HG03521 (cell line): ENCODE results near the gene NUDCD3.
"Not testable (repeated sequence)": the region's sequence is repeated elsewhere in the genome, so short reads cannot be mapped to it uniquely, and the experiment has no call there.

Experiments
- ATAC-seq: cut with Tn5 transposase; IDR thresholded peaks from one replicate; pipeline ENCODE4 v1.9.1; 2021; ENCODE audit warnings: mild to moderate bottlenecking, moderate library complexity; ENCODE audit not compliant: unreplicated experiment

NUDCD3 gene

DNA sequence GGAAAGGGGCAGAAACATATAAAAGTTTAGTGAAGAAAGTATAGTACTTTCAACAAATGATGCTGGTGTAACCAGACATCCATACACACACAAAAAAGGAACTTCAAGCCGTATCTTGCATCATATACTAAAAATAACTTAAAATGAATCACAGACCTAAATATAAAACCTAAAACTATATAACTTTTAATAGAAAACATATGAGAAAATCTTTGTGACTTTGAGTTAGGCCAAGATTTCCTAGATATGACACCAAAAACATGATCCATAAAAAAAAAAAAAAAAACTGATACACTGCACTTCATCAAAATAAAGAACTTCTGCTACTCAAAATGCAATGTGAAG, 40.9 kb downstream of the NUDCD3 start:
- ATAC-seq, result no peak

DNA sequence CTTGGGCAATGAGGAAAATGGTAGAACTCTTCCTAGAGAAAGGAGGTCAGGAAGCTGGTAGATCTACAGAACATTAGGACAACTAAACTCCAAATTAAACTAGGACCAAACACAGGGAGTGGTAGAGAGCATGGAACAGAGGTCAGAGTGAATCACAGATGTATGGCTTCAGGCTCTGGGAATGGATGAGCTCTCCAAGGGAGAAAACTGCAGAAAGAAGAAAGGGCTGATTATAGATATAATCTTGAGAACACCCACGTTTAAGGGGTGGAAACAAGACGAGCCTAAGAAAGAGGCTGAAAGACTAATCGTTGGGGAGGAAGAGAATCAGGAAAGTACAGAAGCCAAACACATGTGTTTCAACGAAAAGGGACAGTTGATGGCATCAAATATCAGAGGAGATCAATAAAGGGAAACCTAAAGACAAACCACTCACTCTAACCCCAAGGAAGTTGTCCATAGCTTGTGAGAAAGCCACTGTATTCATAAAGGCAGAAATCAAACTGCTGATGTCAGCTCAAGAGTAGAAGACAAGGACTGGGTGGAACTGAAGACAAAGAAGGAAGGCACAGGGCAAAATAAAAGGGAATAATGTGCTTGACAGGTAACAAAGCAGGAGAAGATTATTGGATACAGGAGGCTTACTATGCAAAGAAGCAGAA, 41.4 kb downstream of the NUDCD3 start:
- no peak for ATAC-seq

DNA sequence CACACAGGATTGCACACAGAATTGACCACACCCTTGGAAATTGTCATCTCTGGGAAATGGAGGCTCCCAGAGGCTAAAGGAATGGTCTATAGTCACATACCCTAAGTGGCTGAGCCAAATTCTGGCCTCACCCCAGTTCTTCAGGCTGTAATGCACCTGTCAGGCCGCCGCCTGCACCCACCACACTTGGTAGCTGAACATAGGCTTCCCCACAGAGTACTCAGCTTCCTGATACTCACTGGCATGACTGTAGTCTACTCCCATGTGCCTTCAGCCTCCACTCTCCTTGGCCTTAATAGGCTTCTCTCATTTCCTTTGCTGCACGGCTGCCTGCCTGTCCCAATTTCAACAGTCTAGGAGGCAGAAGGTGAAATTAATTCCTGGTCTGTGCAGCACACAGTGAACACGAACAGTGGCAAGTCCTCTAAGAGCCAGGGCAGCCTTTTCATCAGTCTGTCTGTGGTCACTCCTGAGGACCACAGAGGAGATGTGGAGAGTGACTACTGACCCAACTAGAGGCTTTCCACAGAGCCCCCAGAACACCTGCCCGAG, 42.5 kb downstream of the NUDCD3 start:
- ATAC-seq, result no peak

DNA sequence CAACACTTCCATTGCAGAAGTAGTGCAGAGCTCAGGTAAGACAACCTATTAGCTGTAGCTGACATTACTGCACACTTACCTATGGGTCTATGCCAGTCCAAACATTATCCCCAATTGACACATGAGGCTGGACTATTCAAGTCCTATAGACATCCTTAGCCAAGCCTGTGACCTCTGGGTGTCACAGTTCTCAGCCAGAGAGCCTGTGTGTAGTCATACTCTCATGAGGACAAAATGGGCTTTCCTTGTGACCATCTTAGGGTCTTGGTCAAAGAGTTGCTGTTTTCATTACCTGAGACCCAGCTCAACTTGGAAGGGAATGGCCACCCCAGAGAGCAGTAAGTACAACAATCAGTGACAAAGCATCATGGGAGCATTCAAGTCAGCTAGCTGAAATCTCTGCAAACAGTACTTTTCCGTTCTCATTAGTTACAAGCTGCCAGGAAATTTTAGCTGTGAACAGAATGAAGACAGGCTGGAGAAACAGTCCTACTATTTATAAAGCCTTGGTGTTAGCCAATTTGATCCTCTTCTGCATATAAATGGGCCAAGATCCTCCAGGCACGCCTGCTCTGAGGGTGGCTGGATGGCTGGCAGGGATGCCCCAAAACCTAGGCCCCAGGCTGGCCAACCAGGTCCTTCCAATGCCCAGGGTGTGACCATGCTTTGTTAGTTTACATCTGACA, 44.3 kb downstream of the NUDCD3 start:
- ATAC-seq, result no peak

DNA sequence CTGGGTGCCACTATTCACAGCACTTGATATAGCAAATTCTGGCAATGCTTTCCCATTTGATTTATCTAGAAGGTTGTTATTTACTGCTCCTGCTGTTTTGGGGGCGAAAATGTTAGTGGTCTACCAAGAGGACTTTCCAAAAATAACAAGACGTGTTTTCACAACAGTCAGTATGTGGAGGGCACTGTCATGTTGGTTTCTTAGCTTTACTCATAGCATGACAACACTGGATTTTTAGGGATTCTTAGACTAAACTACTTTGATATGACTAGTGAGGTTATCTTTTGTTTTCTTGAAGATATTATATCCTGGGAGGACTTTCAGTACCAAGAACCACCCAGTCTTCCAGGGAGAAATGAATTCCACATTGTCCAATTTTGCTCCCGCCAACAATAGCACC, 49.4 kb downstream of the NUDCD3 start:
- ATAC-seq, result no peak

DNA sequence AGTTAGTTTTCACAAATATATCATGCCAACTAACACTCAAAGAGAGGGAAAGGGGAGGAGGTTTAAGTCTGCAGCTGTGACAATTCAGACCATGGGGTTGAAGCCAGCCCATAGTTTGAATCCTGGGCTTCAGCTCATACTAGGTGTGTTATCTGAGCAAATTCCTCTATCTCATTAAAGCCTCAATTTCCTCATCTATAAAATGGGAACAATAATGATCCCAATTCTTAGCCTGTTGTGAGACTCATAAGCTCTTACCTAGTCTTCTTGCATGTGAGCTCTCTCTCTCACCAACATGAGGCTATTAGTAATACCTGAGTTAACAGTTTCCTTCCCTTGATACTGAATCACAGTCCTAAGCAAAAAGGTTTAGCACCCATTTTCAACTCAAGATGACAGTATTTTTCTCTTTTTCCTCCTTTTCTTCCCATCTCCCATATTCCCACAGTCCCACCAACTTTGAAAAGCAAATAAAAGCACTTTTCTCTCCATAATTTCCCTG, 49.8 kb downstream of the NUDCD3 start:
- no peak for ATAC-seq

DNA sequence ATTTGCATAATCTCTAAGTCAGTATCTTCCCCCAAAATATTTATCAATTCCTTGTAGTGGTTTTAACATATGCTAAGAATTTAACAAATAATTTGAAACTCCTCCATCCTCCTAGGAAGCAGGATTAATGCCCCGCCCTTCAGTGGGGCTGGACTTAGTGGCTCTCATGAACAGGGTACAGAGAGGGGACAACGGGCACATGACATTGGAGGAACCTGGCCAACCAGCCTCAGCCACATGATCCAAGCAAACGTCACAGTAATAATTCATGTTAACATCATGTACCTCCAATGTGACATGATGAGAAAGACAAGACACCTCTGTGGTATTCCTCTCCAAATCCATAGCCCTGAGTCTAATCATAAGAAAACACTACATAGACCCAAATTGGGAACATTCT, 50.5 kb downstream of the NUDCD3 start:
- no peak for ATAC-seq

DNA sequence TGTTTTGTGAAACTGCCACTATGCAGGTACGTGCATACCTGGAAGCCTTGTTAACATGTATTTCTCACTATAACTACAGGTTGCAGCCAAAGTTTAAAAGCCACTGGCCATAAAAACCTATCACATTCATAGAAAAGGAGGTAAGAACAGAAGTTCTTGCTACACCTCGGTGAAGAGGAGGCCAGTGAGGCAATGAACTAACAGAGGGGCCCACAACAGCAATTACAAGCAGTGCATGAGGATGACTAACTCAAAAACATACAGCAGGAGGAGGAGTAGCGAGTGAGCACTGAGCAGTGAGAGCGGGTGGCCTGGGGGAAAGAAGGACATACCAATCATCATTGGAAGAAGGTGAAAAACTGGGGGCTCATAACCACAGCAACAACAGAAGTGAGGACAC, 51.6 kb downstream of the NUDCD3 start:
- no peak for ATAC-seq

DNA sequence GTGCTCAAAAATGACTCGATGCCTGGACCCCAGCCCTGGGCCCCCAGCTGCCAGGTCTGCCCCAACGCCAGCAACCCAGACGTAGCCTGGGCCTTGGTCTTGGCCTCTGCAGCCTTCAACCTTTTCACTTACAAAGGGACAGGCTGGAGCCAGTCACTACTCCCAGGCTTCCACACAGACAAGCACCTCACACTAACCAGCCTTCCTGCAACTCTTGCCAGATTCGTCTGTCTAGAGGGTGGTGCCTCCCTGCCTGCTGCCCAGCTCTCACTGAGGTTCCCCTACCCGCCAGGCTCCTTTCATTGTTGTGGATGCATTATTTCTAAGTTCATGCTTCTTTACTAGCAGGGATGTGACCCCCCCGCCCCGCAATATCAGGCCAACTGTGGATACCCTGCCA, 56.3 kb downstream of the NUDCD3 start:
- no peak for ATAC-seq

DNA sequence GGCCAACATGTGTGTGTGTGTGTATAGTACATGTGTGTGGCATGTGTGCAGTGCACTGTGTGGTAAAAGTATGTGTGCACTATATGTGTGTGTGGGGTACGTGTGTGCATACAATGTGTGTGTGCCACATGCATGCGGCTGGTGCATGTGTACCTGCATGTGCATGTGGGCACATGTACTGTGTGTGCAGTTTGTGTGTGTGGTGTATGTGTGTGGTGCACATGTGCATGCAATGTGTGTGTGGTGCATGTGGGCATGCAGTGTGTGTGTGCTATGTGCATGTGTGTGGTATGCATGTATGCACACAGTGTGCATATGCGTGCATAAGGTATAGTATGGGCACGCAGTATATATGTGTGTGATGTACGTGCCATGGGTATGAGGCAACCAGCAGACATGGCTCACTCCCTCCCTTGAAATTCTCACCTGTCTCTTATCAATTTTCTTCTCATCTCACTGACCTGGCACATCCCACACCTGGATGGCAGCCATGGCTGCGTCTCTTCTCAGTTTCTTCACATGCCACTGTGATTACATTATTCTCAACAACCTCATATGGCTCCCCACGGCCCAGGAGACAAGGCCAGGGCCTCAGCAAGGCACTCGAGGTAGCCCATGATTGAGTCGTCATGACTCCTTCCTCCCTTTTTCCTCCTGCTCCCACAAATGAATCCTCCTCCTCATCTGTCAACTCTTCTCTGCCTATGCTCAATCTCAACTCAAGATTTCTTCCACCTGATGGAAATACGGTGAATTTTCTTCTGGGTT, 57.0 kb downstream of the NUDCD3 start:
- no peak for ATAC-seq

DNA sequence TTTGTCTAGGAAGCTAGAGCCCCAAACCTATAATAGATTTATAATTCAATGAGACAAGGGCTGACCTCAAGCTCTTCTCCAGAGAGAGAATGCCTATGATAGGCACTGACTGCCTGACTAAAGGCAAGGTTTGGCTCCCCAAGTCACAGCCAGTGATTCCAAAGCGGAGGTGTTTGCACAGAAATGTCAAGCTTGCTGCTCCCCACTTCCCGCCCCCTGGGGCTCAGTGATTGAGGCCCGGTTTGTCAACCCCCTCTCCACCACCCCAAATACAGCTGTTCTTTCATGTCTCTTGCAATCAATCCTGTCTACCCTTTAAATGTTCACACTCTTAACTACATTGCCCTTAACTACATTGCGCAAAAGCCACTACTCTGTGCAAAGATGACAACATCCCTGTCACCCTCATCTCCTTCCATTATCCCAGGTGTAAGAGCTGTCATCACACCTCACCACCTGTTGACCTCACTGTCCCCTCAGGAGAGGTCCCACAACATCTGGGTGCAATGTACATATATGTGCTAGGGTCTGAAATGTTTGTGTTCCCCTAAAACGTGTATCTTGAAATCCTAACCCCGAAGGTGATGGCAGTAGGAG, 58.0 kb downstream of the NUDCD3 start:
- no peak for ATAC-seq

DNA sequence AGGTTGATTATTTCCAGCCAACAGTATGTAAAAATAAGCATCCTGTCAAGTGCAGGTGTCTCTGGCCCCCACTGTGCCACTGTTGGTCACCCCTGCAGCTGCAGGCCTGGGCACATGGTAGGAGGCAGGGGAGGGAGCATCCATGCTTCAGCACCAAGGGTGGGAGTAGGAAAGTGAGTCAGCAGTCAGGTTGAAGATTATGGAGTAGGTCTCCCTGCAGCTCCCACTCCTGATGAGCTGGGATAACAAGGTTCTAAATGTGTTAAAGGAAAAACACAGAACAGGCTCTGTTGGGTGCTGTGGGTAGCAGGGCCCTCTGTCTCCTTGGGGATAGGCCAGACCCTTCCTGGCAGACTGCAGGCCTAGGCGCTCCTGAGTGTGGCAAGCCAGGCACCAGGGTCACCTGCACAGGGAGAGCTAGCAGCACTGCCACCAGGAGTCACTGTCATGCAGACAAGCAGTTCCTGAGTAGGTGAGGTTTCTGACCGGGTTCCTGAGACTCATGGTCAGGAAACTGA, 59.3 kb downstream of the NUDCD3 start:
- peak; percentile 65 for ATAC-seq

DNA sequence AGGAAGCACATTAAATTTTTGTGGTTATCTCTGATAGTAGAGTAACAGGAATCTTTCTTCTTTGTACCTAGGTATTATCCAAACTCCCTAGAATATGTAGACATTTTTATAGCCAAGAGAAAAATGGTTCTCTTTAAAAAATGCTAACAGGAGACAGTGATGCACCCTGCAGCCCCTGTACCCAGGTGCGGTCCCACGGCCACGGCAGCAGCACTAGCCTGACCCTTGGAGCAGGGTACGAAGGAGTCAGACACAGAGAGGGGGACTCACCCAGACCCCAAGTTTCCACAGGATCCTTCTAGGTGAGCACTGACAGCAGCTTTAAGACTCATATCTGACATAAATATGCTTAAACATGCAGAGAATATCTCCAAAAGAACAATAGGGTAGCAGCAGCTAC, 60.4 kb downstream of the NUDCD3 start:
- no peak for ATAC-seq

DNA sequence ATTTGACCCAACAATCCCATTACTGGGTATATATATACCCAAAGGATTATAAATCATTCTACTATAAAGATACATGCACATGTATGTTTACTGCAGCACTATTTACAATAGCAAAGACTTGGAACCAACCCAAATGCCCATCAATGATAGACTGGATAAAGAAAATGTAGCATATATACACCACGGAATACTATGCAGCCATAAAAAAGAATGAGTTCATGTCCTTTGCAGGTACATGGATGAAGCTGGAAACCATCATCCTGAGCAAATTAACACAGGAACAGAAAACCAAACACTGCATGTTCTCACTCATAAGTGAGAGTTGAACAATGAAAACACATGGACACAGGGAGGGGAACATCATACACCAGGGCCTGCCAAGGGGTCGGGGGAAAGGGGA, 65.7 kb downstream of the NUDCD3 start:
- ATAC-seq, result not testable (repeated sequence)

DNA sequence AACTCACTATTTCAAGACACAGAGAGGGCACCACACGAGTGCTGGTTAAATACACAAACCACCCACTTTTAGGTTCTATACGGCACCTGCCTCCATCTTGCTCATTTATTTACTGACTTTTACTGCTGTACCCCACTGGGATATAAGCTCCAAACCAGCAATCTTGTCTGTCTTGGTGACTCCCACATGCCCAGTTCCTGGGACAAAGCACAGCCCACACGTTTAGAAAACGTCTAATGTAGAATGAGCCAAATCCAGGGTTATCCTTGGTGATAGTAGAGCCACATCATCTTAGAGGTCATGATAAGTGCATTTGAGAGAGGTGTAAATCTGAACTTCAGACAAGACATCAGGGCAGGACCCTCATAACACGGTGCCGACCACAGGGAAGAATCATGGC, 73.5 kb downstream of the NUDCD3 start:
- ATAC-seq, result no peak

DNA sequence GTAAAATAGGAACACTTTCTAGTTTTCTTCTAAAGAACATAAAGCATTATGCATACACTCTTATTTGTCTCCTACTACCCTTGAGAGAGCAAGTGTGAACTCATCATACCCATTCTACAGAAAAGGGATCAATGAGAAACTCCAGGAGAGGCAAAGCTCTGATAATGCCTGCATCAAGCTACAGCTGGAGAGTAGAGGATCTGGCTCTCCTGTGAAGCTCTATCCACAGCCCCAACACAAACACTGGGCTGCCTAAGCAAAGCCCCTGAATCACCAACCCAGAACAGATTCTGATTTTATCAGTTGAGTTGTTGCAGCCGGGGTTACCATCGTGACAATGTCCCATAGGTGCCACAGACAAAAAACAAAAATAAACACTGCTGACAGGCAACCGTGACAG, 74.9 kb downstream of the NUDCD3 start:
- no peak for ATAC-seq

DNA sequence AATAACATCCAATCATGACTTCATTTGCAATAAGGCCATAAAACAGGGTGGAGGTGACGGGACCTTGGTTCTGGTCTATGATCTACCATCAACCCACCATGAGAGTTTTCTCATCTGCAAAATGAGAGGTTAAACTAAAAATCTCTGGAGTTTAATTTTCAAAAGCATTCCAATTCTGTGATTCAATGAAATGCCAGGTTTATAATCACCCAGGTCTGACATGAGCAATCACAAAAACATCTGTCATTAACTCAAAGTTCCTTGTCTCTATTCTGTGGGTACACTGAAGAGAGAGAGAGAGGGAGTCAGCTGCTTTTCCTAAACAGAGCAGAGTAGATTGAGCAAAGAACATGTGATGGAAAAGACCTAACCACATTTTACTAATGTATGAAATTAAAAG, 75.4 kb downstream of the NUDCD3 start:
- ATAC-seq, result no peak

DNA sequence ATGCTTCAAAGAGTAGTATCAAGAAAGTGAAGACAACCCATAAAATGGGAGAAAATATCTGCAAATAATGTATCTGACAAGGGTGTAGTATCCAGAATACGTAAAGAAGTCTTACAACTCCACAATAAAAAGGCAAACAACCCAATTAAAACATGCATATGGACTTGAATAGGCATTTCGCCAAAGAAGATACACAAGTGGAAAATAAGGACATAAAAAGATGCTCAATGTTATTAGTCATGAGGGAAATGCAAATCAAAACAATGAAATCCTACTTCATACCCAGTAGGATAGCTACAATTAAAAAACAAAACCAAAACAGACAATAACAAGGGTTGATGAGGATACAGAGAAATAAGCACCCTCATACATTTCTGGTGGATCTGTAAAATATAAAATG, 79.2 kb downstream of the NUDCD3 start:
- ATAC-seq, result no peak

DNA sequence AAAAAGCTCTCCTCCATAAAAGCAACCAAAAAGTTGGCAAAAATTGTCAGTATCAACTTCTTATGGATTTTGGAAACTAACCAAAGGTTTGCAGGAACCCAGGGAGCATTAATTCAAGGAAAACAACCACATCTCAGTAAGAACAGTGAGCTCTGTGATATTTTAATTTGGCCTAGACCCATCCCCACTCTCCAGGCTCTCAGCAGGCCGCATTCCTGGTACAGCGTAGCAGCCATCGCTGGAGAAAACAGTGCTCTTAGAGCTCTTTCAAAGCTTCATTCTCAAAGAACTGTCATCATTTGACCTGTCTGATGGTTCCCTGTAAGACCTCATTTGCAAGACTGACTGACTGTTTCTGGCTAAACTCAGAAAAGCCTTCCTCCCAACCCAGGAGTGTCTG, 81.9 kb downstream of the NUDCD3 start:
- no peak for ATAC-seq

DNA sequence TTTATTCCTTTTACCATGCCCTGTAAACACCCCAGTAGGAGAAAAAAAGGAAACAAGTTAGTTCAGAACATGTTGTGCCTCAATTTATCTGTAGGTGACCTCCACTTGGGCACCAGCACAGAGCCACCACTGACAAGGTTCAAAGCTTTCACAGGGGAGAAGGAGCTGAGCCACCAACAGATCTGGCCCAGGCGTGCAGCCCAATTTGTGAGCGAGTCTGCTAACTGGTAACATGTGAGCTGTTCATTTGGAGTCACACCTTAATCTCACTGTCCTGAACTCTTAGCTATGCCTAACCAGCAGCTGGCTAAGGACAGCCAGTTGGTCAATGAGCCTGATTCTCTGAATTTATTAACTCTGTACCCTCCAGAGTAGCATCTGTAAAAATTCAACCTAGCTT, 86.7 kb downstream of the NUDCD3 start:
- ATAC-seq, result no peak

DNA sequence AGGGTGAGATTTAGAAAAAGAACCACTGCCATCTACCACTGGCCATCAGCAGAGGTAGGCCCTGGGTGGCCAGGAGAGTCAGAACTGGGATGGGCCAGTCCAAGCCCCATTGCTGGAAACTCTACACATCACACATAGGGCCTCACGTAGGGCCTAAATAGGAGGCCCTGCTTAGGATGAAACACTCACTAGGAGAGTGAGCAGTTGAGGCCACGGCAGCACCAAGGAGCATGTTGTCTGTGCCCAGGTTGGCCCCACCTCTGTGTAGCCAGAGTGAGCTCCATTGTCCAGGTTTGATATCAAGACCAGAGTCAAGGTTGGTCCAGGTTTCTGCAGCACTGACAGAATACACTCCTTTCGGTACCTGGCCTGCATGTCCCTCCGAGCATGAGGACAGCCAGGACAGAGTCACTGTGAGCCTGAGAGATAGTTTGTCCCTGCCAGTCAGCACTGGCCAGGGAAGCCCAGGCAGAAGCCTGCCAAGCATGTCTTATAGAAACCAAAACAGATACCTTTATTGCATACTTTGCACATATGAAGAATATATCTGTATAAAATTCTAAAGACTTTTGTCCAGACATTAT, 87.2 kb downstream of the NUDCD3 start:
- ATAC-seq, result no peak
